HCT116 (cell line): ENCODE measurements around the gene PIK3R6. TPM values are rescaled to one million over a fixed set of nuclear protein-coding genes. Genes with fewer than 3 reads are reported as not detected.

ENCODE experiments used
- ATAC-seq: fragments of 200-7000 bp; cut with Tn5 transposase; 2 replicates; pipeline ENCODE4 v1.9.1; 2020; ENCODE audit warnings: mild to moderate bottlenecking, moderate library complexity
- BruUV-seq: library from RNA; stranded (reverse); fragments of 400-500 nt; replicated peaks from 2 replicates; lab custom pipeline; 2021; lab: Mats Ljungman, UMichigan
- CTCF ChIA-PET: fragments of 300-600 bp; sonication (Branson Sonifier 250); formaldehyde crosslinking; loops from one replicate; lab custom pipeline; 2021; ENCODE audit warnings: antibody characterized with exemption; lab: Charles Lee
- POLR2A ChIA-PET: fragments of 300-600, 350-600 bp; sonication (Branson Sonifier 250); formaldehyde crosslinking; loops from one replicate; lab custom pipeline; 2021; ENCODE audit warnings: antibody characterized with exemption; lab: Charles Lee
- RAD21 ChIA-PET, 2 experiments: fragments of 300-600 bp; sonication (Branson Sonifier 250); formaldehyde crosslinking; loops; one replicate each; lab custom pipeline; 2023; ENCODE audit warnings: low total read pairs in 2 of 2; ENCODE audit not compliant: uncharacterized antibody in 2 of 2, unreplicated experiment in 2 of 2, low non-redundant PET in 1 of 2; lab: Charles Lee
- DNase-seq: peaks from one replicate; pipeline ENCODE4 v3.0.0-alpha.2; 2010; ENCODE audit warnings: low read depth, low spot score
- H2AFZ ChIP-seq: fragments of 200-600 bp; shearing (Covaris generic), sonication (generic); 2 replicates; pipeline ENCODE4 v1.6.1; 2017; ENCODE audit warnings: low read depth, mixed run types, mixed read lengths, antibody characterized with exemption, low read length; ENCODE audit not compliant: poor library complexity, severe bottlenecking
- H3K27ac ChIP-seq: 2 replicates; pipeline ENCODE4 v1.5.1; 2012; ENCODE audit warnings: low read depth, low read length
- H3K27me3 ChIP-seq: fragments of 200-600 bp; sonication (generic); 2 replicates; pipeline ENCODE4 v1.6.1; 2016; ENCODE audit warnings: mixed run types, low read length, mixed read lengths; ENCODE audit not compliant: insufficient read depth
- H3K36me3 ChIP-seq, 2 experiments: fragments of 200-500 bp in 1 of 2; fragments of 200-600 bp in 1 of 2; sonication (Bioruptor generic) in 1 of 2; sonication (generic) in 1 of 2; 2 replicates each; pipeline versions ENCODE4 v1.5.1 to v1.6.1; 2014 to 2016; ENCODE audit warnings: low read length in 2 of 2, inconsistent platforms in 1 of 2, mixed read lengths in 1 of 2, mixed run types in 1 of 2; ENCODE audit not compliant: insufficient read depth in 2 of 2, control insufficient read depth in 1 of 2
- H3K4me1 ChIP-seq, 2 experiments: fragments of 200-600 bp in 1 of 2; sonication (generic) in 1 of 2; 2 replicates each; pipeline versions ENCODE4 v1.5.1 to v1.6.1; 2012 to 2017; ENCODE audit warnings: low read length in 2 of 2, inconsistent platforms in 1 of 2, mild to moderate bottlenecking in 1 of 2, mixed read lengths in 1 of 2, mixed run types in 1 of 2, moderate library complexity in 1 of 2; ENCODE audit not compliant: insufficient read depth in 2 of 2, control insufficient read depth in 1 of 2
- H3K4me2 ChIP-seq: fragments of 200-600 bp; sonication (generic); 2 replicates; pipeline ENCODE4 v1.6.1; 2017; ENCODE audit warnings: mixed run types, low read length, mixed read lengths
- H3K4me3 ChIP-seq, 2 experiments: fragments of 200-600 bp in 1 of 2; sonication (generic) in 1 of 2; replicated peaks in 1 of 2; 2 replicates each; pipeline ENCODE4 v1.5.1; 2011 to 2016; ENCODE audit warnings: low read length in 2 of 2, control low read depth in 1 of 2, low read depth in 1 of 2, mild to moderate bottlenecking in 1 of 2, mixed read lengths in 1 of 2, mixed run types in 1 of 2
- H3K79me2 ChIP-seq: fragments of 200-600 bp; sonication (generic); 2 replicates; pipeline ENCODE4 v1.6.1; 2017; ENCODE audit warnings: mild to moderate bottlenecking, mixed run types, low read length, moderate library complexity, mixed read lengths; ENCODE audit not compliant: insufficient read depth
- H3K9ac ChIP-seq: fragments of 200-600 bp; sonication (generic); 2 replicates; pipeline ENCODE4 v1.6.1; 2016; ENCODE audit warnings: low read length, mixed read lengths
- H3K9me2 ChIP-seq: fragments of 200-600 bp; sonication (generic), shearing (Covaris generic); 2 replicates; pipeline ENCODE4 v1.6.1; 2017; ENCODE audit warnings: mixed run types, mild to moderate bottlenecking, moderate library complexity; ENCODE audit not compliant: insufficient read depth
- H3K9me3 ChIP-seq, 2 experiments: fragments of 200-500 bp in 1 of 2; fragments of 200-600 bp in 1 of 2; sonication (Bioruptor generic) in 1 of 2; sonication (generic) in 1 of 2; 2 replicates each; pipeline ENCODE4 v1.6.1; 2014 to 2017; ENCODE audit warnings: low read length in 2 of 2, mixed read lengths in 2 of 2, inconsistent platforms in 1 of 2, low read depth in 1 of 2, mild to moderate bottlenecking in 1 of 2, mixed run types in 1 of 2, moderate library complexity in 1 of 2; ENCODE audit not compliant: control insufficient read depth in 1 of 2, insufficient read depth in 1 of 2
- H4K20me1 ChIP-seq: fragments of 200-600 bp; sonication (generic), shearing (Covaris generic); 2 replicates; pipeline ENCODE4 v1.6.1; 2017; ENCODE audit warnings: mixed run types, mild to moderate bottlenecking, moderate library complexity; ENCODE audit not compliant: insufficient read depth
- EZH2 ChIP-seq: fragments of 200-600 bp; sonication (generic); IDR thresholded peaks from 2 replicates; pipeline ENCODE4 v1.6.1; 2017; ENCODE audit warnings: antibody characterized with exemption, mixed run types
- EZH2phosphoT487 ChIP-seq: fragments of 200-600 bp; IDR thresholded peaks from 2 replicates; pipeline ENCODE4 v1.6.1; 2018; ENCODE audit warnings: antibody characterized with exemption, borderline replicate concordance
- JUND ChIP-seq: IDR thresholded peaks from 2 replicates; pipeline ENCODE4 v1.6.1; 2012
- POLR2A ChIP-seq: IDR thresholded peaks from 2 replicates; pipeline ENCODE4 v1.7.0; 2011; ENCODE audit warnings: borderline replicate concordance; ENCODE audit not compliant: insufficient read depth, insufficient read length; ENCODE audit errors: extremely low read depth
- RAD21 ChIP-seq: IDR thresholded peaks from 2 replicates; pipeline ENCODE4 v1.6.1; 2012; ENCODE audit warnings: low read depth, mild to moderate bottlenecking
- SIN3A ChIP-seq: IDR thresholded peaks from 2 replicates; pipeline ENCODE4 v1.6.1; 2012; ENCODE audit warnings: low read depth
- SP1 ChIP-seq: IDR thresholded peaks from 2 replicates; pipeline ENCODE4 v1.6.1; 2012; ENCODE audit warnings: low read depth
- TCF7L2 ChIP-seq: IDR thresholded peaks from 2 replicates; pipeline ENCODE4 v1.7.0; 2011; ENCODE audit warnings: borderline replicate concordance, inconsistent platforms; ENCODE audit not compliant: insufficient read depth, insufficient read length; ENCODE audit errors: extremely low read depth
- YY1 ChIP-seq: IDR thresholded peaks from 2 replicates; pipeline ENCODE4 v1.6.1; 2011; ENCODE audit warnings: low read length, low read depth, moderate library complexity, mild to moderate bottlenecking; ENCODE audit not compliant: insufficient replicate concordance; ENCODE audit errors: extremely low read depth
- ZFX ChIP-seq: fragments of 450-650 bp; IDR thresholded peaks from 2 replicates; pipeline ENCODE4 v1.6.1; 2017
- intact Hi-C: fragments of 100-400 bp; cut with micrococcal nuclease; formaldehyde crosslinking; loops from 2 replicates; pipeline ENCODE4 v1.10.0; 2022
- total RNA-seq: library from RNA; stranded (reverse); gene quantifications from one replicate; pipeline ENCODE4 v1.2.1, GENCODE V29; 2021; ENCODE audit not compliant: unreplicated experiment
- TF ChIP-seq, protein P1 (sequence below): IDR thresholded peaks from 2 replicates; pipeline ENCODE4 v1.6.1; 2012
- TF ChIP-seq, protein P2 (sequence below): IDR thresholded peaks from 2 replicates; pipeline ENCODE4 v1.6.1; 2011; ENCODE audit warnings: mild to moderate bottlenecking, low read length, moderate library complexity; ENCODE audit not compliant: insufficient replicate concordance; ENCODE audit errors: extremely low read depth
- TF ChIP-seq, protein P3 (sequence below): IDR thresholded peaks from 2 replicates; pipeline ENCODE4 v1.6.1; 2012

Gene PIK3R6
- total RNA-seq, 1 experiment from 2014 or later, result 0.07 TPM

DNA sequence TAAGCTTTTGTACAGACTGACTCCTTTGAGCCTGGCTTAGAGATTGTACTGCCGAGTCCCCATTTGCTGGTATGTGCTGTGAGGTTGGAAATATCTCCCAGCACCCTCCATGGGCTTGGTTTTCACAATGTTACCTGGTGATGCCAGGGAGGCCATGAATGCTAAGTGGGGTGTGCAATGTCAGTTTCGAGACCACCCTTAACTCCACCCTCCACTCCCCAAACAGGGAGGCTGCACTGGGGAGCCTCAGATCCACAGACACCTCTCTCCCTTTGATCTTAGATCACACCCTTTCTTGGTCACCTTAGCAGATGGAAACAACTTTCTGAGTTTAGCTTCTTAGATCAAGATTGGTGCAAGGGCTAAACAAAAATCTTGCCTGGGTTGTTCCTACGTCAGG is 28.6 kb upstream of the PIK3R6 start:
- H3K9ac ChIP-seq, result no peak overlapping the region
- no peaks in the 10 kb centered on the region for H3K9me2 ChIP-seq
- no peak overlapping the region for H3K4me2 ChIP-seq
- H3K4me3 ChIP-seq, result no peak overlapping the region
- CTCF ChIA-PET, result interaction anchor here (1.0 to 2.1 kb wide), 3 partner anchors 92 to 110 kb away, joined by 3 to 11 read pairs (median 6); no protein-coding TSS in a partner anchor
- TF ChIP-seq RAD21, result no peak
- TF ChIP-seq SP1, result no peak
- no peak for TF ChIP-seq YY1
- no peak for TF ChIP-seq TCF7L2
- no peak for TF ChIP-seq JUND
- TF ChIP-seq, protein P1, sequence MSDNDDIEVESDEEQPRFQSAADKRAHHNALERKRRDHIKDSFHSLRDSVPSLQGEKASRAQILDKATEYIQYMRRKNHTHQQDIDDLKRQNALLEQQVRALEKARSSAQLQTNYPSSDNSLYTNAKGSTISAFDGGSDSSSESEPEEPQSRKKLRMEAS, result no peak
- no peak for TF ChIP-seq EZH2phosphoT487
- TF ChIP-seq POLR2A, result no peak
- TF ChIP-seq, protein P2, sequence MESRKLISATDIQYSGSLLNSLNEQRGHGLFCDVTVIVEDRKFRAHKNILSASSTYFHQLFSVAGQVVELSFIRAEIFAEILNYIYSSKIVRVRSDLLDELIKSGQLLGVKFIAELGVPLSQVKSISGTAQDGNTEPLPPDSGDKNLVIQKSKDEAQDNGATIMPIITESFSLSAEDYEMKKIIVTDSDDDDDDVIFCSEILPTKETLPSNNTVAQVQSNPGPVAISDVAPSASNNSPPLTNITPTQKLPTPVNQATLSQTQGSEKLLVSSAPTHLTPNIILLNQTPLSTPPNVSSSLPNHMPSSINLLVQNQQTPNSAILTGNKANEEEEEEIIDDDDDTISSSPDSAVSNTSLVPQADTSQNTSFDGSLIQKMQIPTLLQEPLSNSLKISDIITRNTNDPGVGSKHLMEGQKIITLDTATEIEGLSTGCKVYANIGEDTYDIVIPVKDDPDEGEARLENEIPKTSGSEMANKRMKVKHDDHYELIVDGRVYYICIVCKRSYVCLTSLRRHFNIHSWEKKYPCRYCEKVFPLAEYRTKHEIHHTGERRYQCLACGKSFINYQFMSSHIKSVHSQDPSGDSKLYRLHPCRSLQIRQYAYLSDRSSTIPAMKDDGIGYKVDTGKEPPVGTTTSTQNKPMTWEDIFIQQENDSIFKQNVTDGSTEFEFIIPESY, result no peak
- no peak for TF ChIP-seq EZH2
- TF ChIP-seq SIN3A, result no peak
- no peak for TF ChIP-seq ZFX
- TF ChIP-seq, protein P3, sequence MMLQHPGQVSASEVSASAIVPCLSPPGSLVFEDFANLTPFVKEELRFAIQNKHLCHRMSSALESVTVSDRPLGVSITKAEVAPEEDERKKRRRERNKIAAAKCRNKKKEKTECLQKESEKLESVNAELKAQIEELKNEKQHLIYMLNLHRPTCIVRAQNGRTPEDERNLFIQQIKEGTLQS, result no peak
- peaks cover 0 to 5% of the 10 kb centered on the region in 2 experiments; a peak in 1 of 4 replicates for H3K4me1 ChIP-seq
- no peaks in the 10 kb centered on the region for H4K20me1 ChIP-seq
- DNase-seq (no peak), ATAC-seq (no peak)
- peaks cover 1% of the 10 kb centered on the region; the same call in 1 of the 2 replicates for H3K27me3 ChIP-seq
- POLR2A ChIA-PET, result no interaction called here
- BruUV-seq, result no TSS peak
- no peak overlapping the region for H2AFZ ChIP-seq
- H3K9me3 ChIP-seq, result no peaks in the 10 kb centered on the region
- RAD21 ChIA-PET, result interaction anchor here in 1 of 2 experiments (0.6 to 1.4 kb wide), 2 partner anchors 10 to 513 kb away, joined by 3 to 4 read pairs; no protein-coding TSS in a partner anchor
- H3K36me3 ChIP-seq, result no peaks in the 10 kb centered on the region
- H3K27ac ChIP-seq, result no peak overlapping the region
- H3K79me2 ChIP-seq, result no peaks in the 10 kb centered on the region
- intact Hi-C loops, result loop anchor here (10.0 kb wide), 2 partner anchors 511 to 629 kb away; partner anchors contain the start of gene RPL26
